Thyroid gland (tissue), 4 donors: ENCODE data around the gene AKAP5. TPM values are rescaled to one million over a fixed set of nuclear protein-coding genes. Genes with fewer than 3 reads are reported as not detected.

Experiments used
- DNase-seq, 2 donors: peaks; one replicate each; pipeline ENCODE4 v3.0.0-alpha.2; 2019
- H3K27ac ChIP-seq, 3 donors: fragments of 200-600 bp; sonication (generic); 1 replicate in 2 of 3; 2 replicates in 1 of 3; pipeline ENCODE4 v1.5.1; 2016 to 2019; ENCODE audit warnings: mild to moderate bottlenecking in 1 of 3, moderate library complexity in 1 of 3
- H3K27me3 ChIP-seq: fragments of 200-600 bp; sonication (generic); one replicate; pipeline ENCODE4 v1.5.1; 2019
- H3K36me3 ChIP-seq, 2 donors: fragments of 200-600 bp; sonication (generic); one replicate each; pipeline ENCODE4 v1.5.1; 2016 to 2019
- H3K4me1 ChIP-seq, 2 donors: fragments of 200-600 bp; sonication (generic); one replicate each; pipeline ENCODE4 v1.5.1; 2017 to 2019
- H3K4me3 ChIP-seq, 3 donors: fragments of 200-600 bp; sonication (generic); replicated peaks in 1 of 3; 1 replicate in 2 of 3; 2 replicates in 1 of 3; pipeline ENCODE4 v1.5.1; 2016; ENCODE audit warnings: mild to moderate bottlenecking in 1 of 3
- H3K9me3 ChIP-seq: fragments of 200-600 bp; sonication (generic); one replicate; pipeline ENCODE4 v1.5.1; 2017
- CTCF ChIP-seq, 6 experiments: fragments of 200-600 bp in 3 of 6; fragments of 450-650 bp in 3 of 6; sonication (generic) in 3 of 6; IDR thresholded peaks; one replicate each; pipeline ENCODE4 v1.5.1; 2016 to 2019; ENCODE audit warnings: antibody characterized with exemption in 6 of 6, mild to moderate bottlenecking in 2 of 6, inconsistent platforms in 1 of 6, moderate library complexity in 1 of 6
- POLR2A ChIP-seq, 2 donors: fragments of 450-650 bp; IDR thresholded peaks; one replicate each; pipeline ENCODE4 v1.6.1; 2017; ENCODE audit warnings: antibody characterized with exemption in 2 of 2, mild to moderate bottlenecking in 2 of 2, moderate library complexity in 1 of 2
- WGBS, 2 donors: methylation state at CpG; one replicate each; pipeline ENCODE4 v1.1.5; 2017; 5-methylcytosine and 5-hydroxymethylcytosine counted together
- intact Hi-C: fragments of 100-400 bp; cut with DNase I; formaldehyde crosslinking; loops from one replicate; pipeline ENCODE4 v1.15.1; 2023
- total RNA-seq, 4 donors: library from RNA; depleted of rRNA; stranded (reverse); fragments of >200 nt; gene quantifications; one replicate each; pipeline ENCODE4 v1.2.3, GENCODE V29; 2016

AKAP5 gene
- total RNA-seq, 4 donors from 2014 or later, result 0.92 to 1.3 (median 1.0) TPM

- Histone ChIP-seq H3K9me3 (no peaks in the 10 kb centered on the region), H3K27me3 (no peaks in the 10 kb centered on the region), H3K27ac (no peak overlapping the region), H3K4me3 (no peak overlapping the region), H3K4me1 (peaks cover 0 to 3% of the 10 kb centered on the region in 2 donors), H3K36me3 (peaks cover 8 to 10% of the 10 kb centered on the region in 2 donors)
- intact Hi-C loops, result no loop called here
- 87 to 90% methylated on average over 4 of the region's 4 CpGs for WGBS, 2 donors
- DNase-seq, result no peak
- TF ChIP-seq CTCF (IDR thresholded peaks at IDR 0.05) (no peak), POLR2A (IDR thresholded peaks at IDR 0.05) (no peak)
Observed at GRCh38 chr14:64459405-64460136, 5.7 kb upstream of the AKAP5 start.

GRCh38 chr14:64461221-64461620 is 4.1 kb upstream of the AKAP5 start:
- TF ChIP-seq POLR2A (IDR thresholded peaks at IDR 0.05) (no peak), CTCF (IDR thresholded peaks at IDR 0.05) (no peak)
- no peak overlapping the region for H3K4me3 ChIP-seq
- H3K36me3 ChIP-seq, result no peaks in the 10 kb centered on the region
- 91 to 95% methylated on average over 3 of the region's 3 CpGs for WGBS, 2 donors
- no peaks in the 10 kb centered on the region for H3K27me3 ChIP-seq
- H3K27ac ChIP-seq, result no peak overlapping the region
- H3K4me1 ChIP-seq, result peaks cover 0 to 5% of the 10 kb centered on the region in 2 donors
- H3K9me3 ChIP-seq, result no peaks in the 10 kb centered on the region
- no peak for DNase-seq
- intact Hi-C loops, result no loop called here

- intact Hi-C loops, result no loop called here
Observed at GRCh38 chr14:64463195-64463594, 2.1 kb upstream of the AKAP5 start.

GRCh38 chr14:64463873-64464272 is 1.4 kb upstream of the AKAP5 start:
- Histone ChIP-seq H3K4me3 (no peak overlapping the region), H3K36me3 (no peaks in the 10 kb centered on the region), H3K9me3 (no peaks in the 10 kb centered on the region), H3K4me1 (peaks cover 0 to 5% of the 10 kb centered on the region in 2 donors), H3K27me3 (no peaks in the 10 kb centered on the region), H3K27ac (no peak overlapping the region)
- WGBS, 2 donors, result 93 to 97% methylated on average over 6 of the region's 6 CpGs
- TF ChIP-seq CTCF (IDR thresholded peaks at IDR 0.05), result no peak
- TF ChIP-seq POLR2A (IDR thresholded peaks at IDR 0.05), result no peak
- intact Hi-C loops, result no loop called here
- DNase-seq, result no peak

More at GRCh38 chr14:64463195-64463594, 2.1 kb upstream of the AKAP5 start:
- Histone ChIP-seq H3K9me3 (no peaks in the 10 kb centered on the region), H3K4me3 (no peak overlapping the region), H3K27ac (no peak overlapping the region), H3K27me3 (no peaks in the 10 kb centered on the region), H3K4me1 (peaks cover 0 to 5% of the 10 kb centered on the region in 2 donors), H3K36me3 (no peaks in the 10 kb centered on the region)
- 100% methylated on average over 2 of the region's 2 CpGs for WGBS, 2 donors
- TF ChIP-seq CTCF (IDR thresholded peaks at IDR 0.05) (no peak), POLR2A (IDR thresholded peaks at IDR 0.05) (no peak)
- DNase-seq, result no peak

GRCh38 chr14:64464651-64465050 is 648 bp upstream of the AKAP5 start:
- H3K4me1 ChIP-seq, result peaks cover 0 to 12% of the 10 kb centered on the region in 2 donors
- no peaks in the 10 kb centered on the region for H3K36me3 ChIP-seq
- H3K27me3 ChIP-seq, result no peaks in the 10 kb centered on the region
- WGBS, 2 donors, result 16 to 19% methylated on average over 6 of the region's 6 CpGs
- intact Hi-C loops, result no loop called here
- H3K4me3 ChIP-seq, result peak overlapping the region; percentile 66 to 76 (median 69)
- DNase-seq, result no peak
- no peaks in the 10 kb centered on the region for H3K9me3 ChIP-seq
- no peak for TF ChIP-seq CTCF (IDR thresholded peaks at IDR 0.05)
- TF ChIP-seq POLR2A (IDR thresholded peaks at IDR 0.05), result no peak
- H3K27ac ChIP-seq, result no peak overlapping the region
